Thyroid gland (tissue), 4 donors: ENCODE data around the gene GPC5.

Experiments
- POLR2A ChIP-seq, 2 donors: fragments of 450-650 bp; IDR thresholded peaks; one replicate each; pipeline ENCODE4 v1.6.1; 2017; ENCODE audit warnings: antibody characterized with exemption in 2 of 2, mild to moderate bottlenecking in 2 of 2, moderate library complexity in 1 of 2
- TF ChIP-seq, protein P1 (sequence below), 6 experiments: fragments of 200-600 bp in 3 of 6; fragments of 450-650 bp in 3 of 6; sonication (generic) in 3 of 6; IDR thresholded peaks; one replicate each; pipeline ENCODE4 v1.5.1; 2016 to 2019; ENCODE audit warnings: antibody characterized with exemption in 6 of 6, mild to moderate bottlenecking in 2 of 6, inconsistent platforms in 1 of 6, moderate library complexity in 1 of 6

DNA sequence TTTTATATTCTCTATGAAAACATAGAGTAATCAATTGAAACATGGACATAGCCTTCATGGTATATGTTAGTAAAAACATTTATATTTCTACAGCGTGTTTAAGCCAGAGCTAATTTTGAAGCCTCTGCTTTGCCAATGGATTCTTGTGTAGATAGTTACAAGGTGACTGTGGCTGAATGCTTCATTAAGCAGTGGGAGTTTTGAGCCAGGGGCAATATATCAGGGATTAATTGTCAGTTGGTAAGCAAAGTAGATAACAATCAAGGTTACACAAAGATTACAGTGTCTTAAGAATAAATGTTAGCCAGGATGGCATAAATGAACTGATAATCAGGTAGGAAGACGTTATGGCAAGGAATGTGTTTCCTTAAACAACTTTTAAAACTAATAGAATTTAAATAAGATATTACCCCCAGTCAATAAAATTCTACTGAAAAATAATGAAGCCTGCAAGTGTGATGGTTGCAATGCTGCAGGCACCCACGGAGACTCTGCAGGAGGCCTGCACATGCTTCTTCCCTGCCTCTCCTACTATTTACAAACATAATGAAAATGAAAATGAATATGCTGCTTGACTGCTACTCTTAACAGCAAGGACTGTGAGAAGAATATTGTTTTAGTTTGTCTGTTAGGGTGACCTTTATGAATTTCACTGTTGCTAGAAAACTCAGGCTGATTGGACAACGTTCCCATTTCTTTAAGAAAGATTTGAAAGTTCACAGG lies 588.5 kb downstream of the GPC5 start:
- TF ChIP-seq, protein P1, sequence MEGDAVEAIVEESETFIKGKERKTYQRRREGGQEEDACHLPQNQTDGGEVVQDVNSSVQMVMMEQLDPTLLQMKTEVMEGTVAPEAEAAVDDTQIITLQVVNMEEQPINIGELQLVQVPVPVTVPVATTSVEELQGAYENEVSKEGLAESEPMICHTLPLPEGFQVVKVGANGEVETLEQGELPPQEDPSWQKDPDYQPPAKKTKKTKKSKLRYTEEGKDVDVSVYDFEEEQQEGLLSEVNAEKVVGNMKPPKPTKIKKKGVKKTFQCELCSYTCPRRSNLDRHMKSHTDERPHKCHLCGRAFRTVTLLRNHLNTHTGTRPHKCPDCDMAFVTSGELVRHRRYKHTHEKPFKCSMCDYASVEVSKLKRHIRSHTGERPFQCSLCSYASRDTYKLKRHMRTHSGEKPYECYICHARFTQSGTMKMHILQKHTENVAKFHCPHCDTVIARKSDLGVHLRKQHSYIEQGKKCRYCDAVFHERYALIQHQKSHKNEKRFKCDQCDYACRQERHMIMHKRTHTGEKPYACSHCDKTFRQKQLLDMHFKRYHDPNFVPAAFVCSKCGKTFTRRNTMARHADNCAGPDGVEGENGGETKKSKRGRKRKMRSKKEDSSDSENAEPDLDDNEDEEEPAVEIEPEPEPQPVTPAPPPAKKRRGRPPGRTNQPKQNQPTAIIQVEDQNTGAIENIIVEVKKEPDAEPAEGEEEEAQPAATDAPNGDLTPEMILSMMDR (IDR thresholded peaks at IDR 0.05): no peak
- TF ChIP-seq POLR2A (IDR thresholded peaks at IDR 0.05): no peak
